ENCODE data around the gene CIDEC. TPM values are rescaled to one million over a fixed set of nuclear protein-coding genes. Genes with fewer than 3 reads are reported as not detected.

Gene CIDEC
- polyA plus RNA-seq, 1 experiment, result 0.09 TPM

GRCh38 chr3:9831253-9831652 lies 48.8 kb downstream of the CIDEC start:
- no peak for TF ChIP-seq CTCF (IDR thresholded peaks at IDR 0.05; ENCODE audit: insufficient read depth, low read depth, low read length)
- no peak for DNase-seq (ENCODE audit: low read depth)
- Histone ChIP-seq H3K4me3 (ENCODE audit: low read depth, low read length) (no peak overlapping the region), H3K27me3 (ENCODE audit: control insufficient read depth, insufficient read depth, low read length) (no peaks in the 10 kb centered on the region), H3K36me3 (ENCODE audit: control insufficient read depth, insufficient read depth, low read length) (peaks cover 21% of the 10 kb centered on the region)
- POLR2A ChIA-PET, result no interaction called here
- CTCF ChIA-PET, result interaction anchor here (1.4 to 1.7 kb wide), 2 partner anchors 9 to 115 kb away, joined by 5 to 6 read pairs; no protein-coding TSS in a partner anchor

GRCh38 chr3:9828801-9829755 lies 51.0 kb downstream of the CIDEC start:
- CTCF ChIA-PET, result no interaction called here
- H3K27me3 ChIP-seq (ENCODE audit: control insufficient read depth, insufficient read depth, low read length), result no peaks in the 10 kb centered on the region
- H3K36me3 ChIP-seq (ENCODE audit: control insufficient read depth, insufficient read depth, low read length), result peaks cover 11% of the 10 kb centered on the region
- POLR2A ChIA-PET, result no interaction called here
- no peak for TF ChIP-seq CTCF (IDR thresholded peaks at IDR 0.05; ENCODE audit: insufficient read depth, low read depth, low read length)
- no peak for DNase-seq (ENCODE audit: low read depth)
- no peak overlapping the region for H3K4me3 ChIP-seq (ENCODE audit: low read depth, low read length)

- no peak for DNase-seq (ENCODE audit: low read depth)
- ChIA-PET POLR2A (no interaction called here), CTCF (interaction anchor here (0.8 kb wide), 1 partner anchor 120 kb away, joined by 3 read pairs; no protein-coding TSS in a partner anchor)
- H3K36me3 ChIP-seq (ENCODE audit: control insufficient read depth, insufficient read depth, low read length), result no peaks in the 10 kb centered on the region; the same call in 1 of the 2 replicates
- no peak overlapping the region for H3K4me3 ChIP-seq (ENCODE audit: low read depth, low read length)
- peak; percentile 33; the same call in 1 of the 2 replicates for TF ChIP-seq CTCF (IDR thresholded peaks at IDR 0.05; ENCODE audit: insufficient read depth, low read depth, low read length)
- H3K27me3 ChIP-seq (ENCODE audit: control insufficient read depth, insufficient read depth, low read length), result no peaks in the 10 kb centered on the region
Observed at GRCh38 chr3:9826815-9827573, 53.1 kb downstream of the CIDEC start.

GRCh38 chr3:9825451-9826040 lies 54.5 kb downstream of the CIDEC start:
- ChIA-PET POLR2A (no interaction called here), CTCF (no interaction called here)
- TF ChIP-seq CTCF (IDR thresholded peaks at IDR 0.05; ENCODE audit: insufficient read depth, low read depth, low read length), result no peak
- DNase-seq (ENCODE audit: low read depth), result no peak
- no peaks in the 10 kb centered on the region for H3K27me3 ChIP-seq (ENCODE audit: control insufficient read depth, insufficient read depth, low read length)
- no peak overlapping the region for H3K4me3 ChIP-seq (ENCODE audit: low read depth, low read length)
- H3K36me3 ChIP-seq (ENCODE audit: control insufficient read depth, insufficient read depth, low read length), result no peaks in the 10 kb centered on the region; the same call in none of the 2 replicates

Data from BJ (cell line).